Right kidney (tissue), 1 donor: ENCODE measurements around the gene JMJD6.
"Not testable (repeated sequence)": the region's sequence is repeated elsewhere in the genome, so short reads cannot be mapped to it uniquely, and the experiment has no call there.

Experiments used
- DNase-seq: peaks from one replicate; pipeline ENCODE4 v3.0.0-alpha.2; 2016

Gene JMJD6

DNA sequence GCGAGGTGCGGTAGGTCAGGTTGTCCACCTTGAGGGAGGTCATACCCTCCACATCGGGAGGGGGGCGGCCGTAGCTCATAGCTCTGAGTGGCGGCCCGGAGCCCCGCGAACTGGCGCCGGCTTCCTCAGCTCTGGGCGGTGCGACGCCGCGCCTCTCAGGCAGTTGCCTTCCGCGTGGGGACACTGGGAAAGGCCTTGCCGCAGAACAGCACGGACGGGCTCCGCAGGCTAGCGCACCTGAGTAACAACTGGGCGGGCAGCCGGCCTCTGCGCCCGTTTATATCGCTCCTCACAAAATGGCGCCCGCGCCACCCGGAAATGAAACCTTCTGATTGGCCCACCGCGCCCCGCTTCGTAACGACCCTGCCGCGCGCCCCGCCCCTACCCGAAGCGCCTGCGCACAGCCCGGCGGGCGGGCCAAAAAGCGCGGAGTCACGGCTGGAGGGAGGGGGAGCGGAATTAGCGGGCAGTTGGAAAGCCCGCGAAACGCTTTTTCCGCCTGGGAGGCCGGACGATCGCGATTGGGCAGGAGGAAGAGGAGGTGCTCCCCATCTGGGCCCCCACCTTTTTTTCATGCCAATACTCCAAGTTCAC is 10.8 kb upstream of the JMJD6 start, which contains the start of gene SRSF2:
Gene SRSF2 (minus strand): TSS at position 250 of the 594 bp plus-strand sequence. CDS start 171 bp downstream, at position 79.
- peak; percentile 98 for DNase-seq

DNA sequence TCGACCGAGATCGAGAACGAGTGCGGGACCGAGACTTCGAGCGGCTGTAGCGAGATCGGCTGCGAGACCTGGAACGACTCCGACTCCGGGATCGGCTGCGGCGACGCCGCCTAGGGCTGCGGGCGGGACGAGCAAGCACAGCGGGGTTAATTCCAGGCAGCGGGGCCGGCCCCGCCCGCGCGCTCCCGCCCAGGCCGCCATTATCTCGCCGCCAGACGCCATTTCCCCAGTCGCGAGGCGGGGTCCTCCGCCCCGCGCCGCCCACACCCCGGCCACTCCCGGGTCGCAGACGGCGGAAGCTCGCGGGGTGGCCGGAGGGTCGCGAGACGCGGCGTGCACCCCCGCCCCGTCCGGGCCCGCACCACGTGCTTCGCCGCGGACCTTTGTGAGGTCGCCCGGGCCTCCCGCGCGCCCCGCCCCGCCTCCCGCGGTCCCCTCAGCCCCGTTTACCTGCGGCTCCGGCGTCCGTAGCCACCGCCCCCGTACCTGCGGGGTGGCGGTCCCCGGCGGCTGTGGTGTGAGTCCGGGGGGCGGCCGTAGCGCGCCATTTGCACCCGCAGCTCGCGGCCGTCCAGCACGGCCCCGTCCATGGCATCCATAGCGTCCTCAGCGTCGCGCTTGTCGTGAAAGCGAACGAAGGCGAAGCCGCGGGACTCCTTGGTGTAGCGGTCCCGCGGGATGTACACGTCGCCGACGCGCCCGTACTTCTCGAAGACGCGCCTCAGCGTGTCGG is 10.1 kb upstream of the JMJD6 start:
- DNase-seq = peak; percentile 81

DNA sequence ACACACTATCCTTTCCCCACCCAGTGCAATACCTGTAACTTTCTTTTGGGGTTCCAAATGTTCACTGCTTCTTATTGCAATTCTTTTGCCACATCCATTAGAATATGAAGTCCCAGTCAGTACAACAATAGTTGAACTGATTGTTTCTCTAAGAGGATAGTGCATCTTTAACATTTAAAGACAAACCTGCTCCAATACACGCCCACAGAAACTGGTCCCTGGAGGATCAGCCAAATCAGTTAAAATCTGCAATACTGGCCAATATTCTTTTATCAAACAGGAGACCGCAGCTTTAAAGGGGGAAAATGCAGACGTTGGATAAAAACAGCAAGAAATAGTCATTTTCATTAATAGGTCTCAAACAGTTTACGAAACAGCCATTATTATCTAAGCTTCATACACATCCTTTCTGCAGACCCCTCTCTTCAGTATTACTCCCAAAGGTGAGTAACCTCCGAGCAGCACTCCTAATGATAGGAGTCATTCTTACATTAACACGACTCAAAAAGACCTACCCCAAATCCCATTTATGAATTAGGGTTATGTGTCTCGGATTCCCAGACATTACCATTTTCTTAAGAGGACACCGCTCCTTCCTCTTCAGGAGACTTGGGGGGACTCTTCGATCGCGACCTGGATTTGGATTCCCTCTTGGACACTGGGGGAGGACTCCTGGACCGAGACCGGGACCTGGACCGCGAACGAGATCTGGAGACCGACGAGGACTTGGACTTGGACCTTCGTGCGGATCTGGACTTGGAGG is 9.4 kb upstream of the JMJD6 start:
- no peak for DNase-seq

DNA sequence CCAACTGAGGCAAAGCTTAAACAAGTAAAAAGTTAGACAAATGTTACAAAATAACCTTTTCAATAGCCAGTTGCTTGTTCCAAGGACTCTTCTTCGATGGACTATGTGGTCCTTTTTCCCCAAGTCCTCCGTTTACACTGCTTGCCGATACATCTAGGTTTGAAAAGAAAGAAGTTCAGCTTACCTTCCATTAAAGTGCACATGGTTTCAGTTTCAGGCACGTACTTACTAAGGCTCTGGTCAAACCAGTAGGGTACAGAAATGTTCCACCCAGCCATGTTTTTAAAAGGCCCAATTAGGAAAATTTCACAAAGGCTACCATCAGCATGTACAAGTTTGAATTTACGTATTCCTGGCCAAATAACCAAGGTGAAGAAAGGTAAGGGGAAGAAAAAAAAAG is 8.6 kb upstream of the JMJD6 start:
- DNase-seq = no peak

DNA sequence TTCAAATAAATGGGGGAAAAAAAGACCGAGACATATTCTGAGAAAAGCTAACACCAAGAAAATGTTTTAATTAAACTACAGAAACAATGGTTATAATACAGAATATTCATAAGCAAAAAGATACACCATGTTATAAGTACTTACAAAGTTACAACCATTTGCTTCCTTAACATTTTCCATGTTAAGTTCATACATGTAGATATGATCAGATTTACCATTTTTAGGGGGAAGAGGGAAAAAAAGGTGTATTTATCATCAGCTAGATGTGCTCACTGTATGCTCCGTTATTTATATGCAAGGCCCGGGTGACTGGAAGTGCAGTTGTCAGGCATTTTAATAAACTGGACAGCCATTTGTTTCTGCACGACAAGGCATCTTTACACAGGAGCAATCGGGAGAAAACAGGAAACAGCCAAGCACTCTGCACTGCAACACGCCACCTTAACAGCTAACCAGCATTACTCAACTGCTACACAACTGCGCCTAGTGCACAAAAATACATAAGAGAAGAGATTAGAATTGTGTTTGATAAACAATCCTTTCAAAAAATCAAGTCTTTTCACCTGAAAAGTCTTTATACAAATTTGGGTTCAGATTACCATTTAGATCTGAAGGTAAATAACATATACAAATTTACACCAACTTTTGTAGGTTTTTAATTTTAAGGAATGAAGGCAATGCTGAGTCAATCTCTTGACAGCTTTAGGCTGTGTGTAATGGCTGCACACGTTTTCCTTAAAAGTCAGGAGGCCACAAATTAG is 7.9 kb upstream of the JMJD6 start:
- DNase-seq = no peak

DNA sequence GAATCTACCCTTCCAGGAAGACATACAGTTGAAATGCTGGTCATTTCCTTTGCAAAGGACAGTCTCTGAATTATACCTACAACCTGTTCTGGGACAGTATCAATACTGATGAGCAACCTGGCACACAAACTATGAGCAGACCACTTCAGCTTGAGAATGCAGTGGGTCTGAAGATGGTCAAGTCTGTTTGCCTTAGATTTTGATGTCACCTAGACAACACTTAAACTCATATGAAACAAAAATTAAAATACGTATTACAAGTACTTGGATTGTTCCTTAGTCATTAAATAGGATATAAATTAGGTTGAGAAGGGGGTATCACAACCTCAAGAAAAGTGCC is 7.2 kb upstream of the JMJD6 start:
- no peak for DNase-seq

DNA sequence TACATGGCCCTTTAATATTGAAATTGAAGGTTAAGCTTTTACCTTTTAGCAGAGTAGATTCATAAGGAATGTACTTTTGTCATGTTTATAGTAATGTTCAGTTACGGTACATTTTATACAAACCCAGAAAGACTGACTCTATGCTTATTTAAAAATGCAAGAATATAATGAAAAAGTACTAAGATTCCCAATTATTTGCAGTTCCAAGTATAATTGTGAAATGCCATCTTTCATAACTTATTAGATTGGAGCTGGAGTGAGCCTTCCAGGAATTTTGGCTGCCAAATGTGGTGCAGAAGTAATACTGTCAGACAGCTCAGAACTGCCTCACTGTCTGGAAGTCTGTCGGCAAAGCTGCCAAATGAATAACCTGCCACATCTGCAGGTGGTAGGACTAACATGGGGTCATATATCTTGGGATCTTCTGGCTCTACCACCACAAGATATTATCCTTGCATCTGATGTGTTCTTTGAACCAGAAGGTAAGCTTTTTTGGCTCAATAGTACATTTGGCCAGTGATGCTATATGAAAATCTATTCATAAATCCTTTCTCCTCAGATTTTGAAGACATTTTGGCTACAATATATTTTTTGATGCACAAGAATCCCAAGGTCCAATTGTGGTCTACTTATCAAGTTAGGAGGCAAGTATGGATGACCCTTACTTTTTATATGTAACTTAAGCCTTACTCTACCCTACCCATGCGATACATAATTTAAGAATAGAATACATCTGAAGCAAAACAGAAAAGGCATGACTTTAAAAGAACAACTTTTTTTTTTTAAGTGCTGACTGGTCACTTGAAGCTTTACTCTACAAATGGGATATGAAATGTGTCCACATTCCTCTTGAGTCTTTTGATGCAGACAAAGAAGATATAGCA is 6.6 kb upstream of the JMJD6 start:
- no peak for DNase-seq

DNA sequence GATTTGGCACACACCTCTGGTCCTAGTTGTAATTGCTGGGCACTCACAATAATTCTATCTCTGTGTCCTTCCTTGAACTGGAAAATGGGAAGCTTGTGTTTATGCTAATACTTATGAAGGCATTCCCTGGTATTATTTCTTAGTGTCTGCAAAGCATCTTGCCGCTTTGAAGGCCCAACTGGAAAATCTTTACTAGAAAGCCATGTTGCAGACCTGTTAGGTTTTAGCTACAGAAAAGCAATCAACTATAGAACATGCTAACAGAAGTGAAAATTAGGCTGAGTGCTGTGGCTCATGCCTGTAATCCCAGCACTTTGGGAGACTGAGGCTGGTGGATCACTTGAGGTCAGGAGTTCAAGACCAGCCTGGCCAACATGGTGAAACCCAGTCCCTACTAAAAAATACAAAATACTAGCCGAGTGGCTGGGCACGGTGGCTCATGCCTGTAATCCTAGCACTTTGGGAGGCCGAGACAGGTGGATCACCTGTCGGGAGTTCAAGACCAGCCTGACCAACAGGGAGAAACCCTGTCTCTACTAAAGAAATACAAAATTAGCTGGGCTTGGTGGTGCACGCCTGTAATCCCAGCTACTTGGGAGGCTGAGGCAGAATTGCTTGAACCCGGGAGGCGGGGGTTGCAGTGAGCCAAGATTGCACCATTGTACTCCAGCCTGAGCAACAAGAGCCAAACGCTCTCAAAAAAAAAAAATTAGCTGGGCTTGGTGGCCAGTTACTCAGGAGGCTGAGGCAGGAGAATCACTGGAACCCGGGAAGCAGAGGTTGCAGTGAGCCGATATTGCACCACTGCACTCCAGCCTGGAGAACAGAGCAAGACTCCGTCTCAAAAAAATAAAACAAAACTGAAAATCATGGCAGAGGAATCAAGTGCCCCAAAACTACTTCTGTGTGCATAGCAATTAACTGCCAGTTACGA is 5.7 kb upstream of the JMJD6 start:
- DNase-seq = not testable (repeated sequence)

DNA sequence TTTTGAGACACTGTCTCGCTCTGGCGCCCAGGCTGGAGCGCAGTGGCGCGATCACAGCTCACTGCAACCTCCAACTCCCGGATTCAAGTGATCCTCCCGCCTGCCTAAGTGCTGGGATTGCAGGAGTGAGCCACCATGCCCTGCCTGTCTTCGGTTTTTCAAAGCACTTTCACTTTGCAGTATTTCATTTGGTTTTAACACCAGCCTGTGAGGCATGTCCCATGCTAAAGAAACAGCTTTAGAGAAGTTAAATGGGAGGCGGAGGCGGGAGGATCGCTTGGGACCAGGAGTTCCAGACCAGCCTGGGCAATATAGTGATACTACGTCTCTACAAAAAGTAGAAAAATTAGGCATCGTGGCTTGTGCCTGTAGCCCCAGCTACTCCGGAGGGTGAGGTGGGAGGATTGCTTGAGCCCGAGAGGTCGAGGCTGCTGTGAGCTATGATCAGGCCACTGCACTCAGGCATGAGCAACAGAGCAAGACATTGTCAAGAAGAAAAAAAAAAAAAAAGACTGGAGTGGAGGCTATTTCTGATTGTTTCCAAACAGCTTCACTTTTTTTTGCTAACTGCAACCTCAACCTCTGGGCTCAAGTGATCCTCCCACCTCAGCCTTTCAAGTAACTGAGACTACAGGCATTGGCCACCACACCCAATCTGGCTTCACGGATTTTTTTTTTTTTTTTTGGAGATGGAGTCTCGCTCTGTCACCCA is 1.5 kb upstream of the JMJD6 start:
- peak; percentile 61 for DNase-seq

DNA sequence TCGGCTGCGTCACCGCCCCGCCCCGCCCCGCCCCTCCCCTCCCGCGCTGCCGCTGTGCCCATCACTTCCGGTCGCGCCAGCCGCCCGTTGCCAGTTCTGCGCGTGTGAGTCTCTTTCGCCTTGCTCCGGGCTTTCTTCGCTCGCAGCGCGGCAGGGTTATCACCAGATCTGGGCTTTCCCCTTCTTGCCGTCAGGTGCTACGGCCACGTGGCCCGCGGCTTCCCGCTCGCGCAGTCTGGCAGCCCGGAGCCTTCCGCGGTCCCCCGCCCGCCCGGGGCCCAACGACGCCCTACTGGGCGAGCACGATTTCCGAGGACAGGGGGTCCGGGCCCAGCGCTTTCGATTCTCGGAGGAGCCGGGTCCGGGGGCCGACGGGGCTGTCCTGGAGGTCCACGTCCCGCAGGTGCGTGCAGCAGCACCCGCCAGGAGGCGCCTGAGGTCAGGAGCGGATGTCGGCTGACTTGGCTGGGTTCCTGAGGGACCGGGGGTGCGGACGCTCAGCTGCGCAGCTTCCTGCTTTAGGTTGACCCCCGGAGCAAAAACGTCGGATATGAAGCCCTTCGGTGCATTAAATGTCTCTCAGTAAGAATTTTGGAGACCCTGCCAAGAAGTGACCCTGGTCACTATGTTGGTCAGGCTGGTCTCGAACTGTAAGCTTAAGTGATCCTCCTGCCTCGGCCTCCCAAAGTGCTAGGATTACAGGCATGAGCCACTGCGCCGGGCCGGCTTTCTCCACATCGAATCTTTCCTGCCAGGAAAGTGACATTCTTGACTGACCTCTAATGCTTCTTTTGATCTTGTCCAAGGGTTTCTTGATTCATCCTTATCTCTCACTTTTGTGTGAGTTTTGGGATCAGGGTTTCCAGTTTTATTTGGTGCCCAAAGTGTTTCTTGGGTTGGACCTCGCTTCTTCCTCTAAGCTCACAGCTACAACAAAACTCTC is 641 bp upstream of the JMJD6 start, which contains the start of gene METTL23:
Gene METTL23 (plus strand): TSS at position 64 of the 943 bp plus-strand sequence. CDS start 2,872 bp downstream, outside the sequence.
- peak; percentile 91 for DNase-seq

DNA sequence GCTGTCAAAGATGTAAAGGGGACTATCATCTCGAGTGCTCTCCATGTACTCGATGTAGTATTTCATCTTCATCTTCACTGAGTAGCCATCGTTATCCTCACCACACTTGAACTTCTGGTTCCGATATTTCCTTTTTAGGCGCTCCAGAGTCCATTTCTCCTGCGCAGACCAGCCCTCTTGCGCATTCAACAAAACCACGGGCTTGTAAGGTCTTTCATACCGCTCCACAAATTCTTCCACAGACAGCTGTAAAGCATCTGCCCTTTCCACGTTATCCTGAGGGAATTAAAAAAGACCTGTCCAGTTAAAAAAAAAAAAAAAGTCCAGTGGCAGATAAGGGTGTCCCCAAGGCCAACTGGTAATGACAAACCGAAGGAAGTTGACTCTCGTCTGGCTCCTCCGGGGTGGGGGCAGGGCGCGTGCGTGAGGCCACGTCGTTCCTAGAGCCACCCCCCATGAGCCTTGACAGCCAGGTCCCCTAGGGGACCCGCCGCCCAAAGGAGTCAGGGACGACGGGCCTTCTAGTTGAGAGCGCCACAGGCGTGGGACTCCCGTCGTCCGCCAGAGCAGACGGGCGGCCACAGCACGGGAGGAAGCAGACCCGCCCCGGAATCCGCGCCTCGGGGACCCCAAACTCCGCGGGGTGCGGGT is 701 bp downstream of the JMJD6 start:
- DNase-seq = no peak

DNA sequence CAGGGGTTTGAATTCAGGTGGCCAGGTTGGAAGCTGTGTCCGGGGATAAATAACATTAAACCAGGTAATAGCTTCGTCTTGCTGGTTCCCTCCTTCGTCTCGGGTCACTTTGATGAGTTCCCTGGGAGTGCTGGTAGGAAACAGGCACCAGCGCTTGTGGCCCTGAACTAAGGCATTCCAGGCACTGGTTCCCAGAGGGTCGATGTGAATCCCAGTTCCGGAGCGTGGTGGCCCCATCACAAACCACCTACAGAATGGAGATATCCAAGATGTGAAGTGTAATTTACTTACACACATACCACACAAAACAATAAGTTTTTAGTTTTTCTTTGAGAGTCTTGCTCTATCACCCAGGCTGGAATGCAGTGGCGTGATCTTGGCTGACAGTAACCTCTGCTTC is 2.6 kb downstream of the JMJD6 start:
- DNase-seq = no peak

DNA sequence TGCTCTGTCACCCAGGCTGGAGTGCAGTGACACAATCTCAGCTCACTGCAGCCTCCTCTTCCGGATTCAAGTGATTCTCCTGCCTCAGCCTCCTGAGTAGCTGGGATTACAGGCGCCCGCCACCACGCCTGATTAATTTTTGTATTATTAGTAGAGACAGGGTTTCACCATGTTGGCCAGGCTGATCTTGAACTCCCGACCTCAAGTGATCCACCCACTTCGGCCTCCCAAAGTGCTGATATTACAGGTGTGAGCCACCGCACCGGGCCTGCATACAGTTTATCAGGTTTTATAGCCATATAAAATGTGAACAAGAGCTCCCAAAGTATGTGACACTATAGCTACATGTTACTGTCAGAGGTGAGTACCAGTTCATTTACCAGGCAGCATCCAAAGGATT is 3.4 kb downstream of the JMJD6 start:
- DNase-seq = not testable (repeated sequence)

DNA sequence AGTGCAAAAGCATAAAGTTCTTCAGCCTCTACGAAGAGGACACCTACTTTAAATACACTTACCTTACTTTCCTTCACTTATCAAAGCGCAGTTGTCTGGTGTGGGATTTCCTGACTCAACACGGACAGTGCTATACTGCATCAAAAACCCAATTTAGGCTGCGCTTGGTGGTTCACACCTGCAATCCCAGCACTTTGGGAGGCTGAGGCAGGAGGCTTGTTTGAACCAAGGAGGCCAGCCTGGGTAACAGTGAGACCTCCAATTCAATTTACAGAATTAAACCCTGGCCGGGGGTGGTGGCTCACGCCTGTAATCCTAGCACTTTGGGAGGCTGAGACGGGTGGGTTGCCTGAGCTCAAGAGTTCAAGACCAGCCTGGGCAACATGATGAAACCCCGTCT is 4.1 kb downstream of the JMJD6 start:
- DNase-seq = no peak

DNA sequence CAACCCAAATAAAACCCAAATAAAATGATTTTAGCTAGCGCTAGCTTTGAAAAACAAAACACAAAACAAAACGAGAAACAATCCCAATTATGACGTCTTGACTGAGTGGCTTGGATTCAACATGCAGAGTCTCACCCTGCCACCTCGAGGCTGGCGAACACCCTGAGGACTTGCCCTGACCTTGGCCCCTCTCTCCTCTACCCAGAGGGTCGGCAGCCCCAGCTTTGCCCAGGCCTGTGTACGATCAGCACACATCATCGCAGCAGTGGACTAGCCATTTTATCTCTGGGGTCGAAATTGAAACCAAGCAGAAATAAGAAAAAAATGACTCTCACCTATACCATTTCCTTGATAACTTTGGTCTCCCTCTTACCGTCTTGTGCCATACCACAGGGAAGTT is 4.9 kb downstream of the JMJD6 start:
- no peak for DNase-seq

DNA sequence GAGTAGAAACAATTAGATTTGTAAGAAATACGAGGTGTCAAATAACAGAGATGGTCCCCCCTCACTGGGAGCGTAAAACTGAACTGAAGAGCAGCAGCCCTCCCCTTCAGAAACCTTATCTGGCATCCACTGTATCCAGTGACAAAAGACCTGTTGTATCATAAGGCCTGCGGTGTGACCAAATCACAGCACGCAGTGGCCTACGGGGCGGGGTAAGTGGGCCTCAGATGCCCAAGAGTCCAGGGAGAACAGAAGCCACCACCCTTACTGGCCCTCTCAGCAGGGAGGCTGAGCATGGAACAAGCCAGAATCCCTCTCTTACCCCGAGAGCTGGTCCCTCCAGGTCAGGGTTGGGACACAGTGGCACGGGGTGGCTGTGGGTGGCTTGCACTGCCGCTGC is 5.5 kb downstream of the JMJD6 start:
- DNase-seq = no peak

DNA sequence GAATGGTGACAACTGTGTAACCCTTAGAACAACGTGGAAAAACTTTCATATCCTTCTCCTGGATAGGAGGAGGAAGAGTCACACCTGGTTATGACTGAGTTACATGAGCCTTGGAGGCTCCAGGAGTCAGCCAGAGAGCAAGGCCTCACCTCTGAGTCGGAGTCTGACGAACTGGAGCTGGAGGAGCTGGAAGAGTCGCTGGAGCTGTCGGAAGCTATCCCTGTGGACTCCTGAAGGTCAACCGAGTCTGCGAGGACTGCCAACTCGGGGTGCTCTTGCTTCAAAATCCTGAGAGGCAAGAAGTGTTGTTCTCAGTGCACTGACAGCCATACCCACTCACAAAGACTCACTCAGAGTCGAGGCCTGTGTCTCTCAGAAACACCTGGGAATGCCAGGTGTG is 6.2 kb downstream of the JMJD6 start:
- DNase-seq = no peak

DNA sequence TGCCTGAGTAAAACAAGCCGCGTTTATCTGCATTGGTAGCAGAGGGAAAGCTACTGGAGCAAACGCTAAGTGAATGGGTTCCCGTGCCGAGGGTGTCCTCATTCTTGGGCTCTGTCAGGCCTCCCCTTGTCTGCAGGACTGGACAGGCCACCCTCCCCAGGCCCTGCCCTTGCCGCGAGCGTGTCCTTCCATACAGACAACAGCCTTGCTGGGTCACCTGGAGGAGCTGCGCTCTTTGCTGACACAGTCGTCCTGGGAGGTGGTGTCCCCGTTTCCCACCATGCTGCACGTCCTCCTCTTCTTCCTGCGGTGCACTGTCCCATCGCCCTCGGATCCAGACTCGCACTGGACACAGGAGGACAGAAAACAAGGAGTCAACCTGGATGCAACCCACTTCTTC is 7.9 kb downstream of the JMJD6 start:
- DNase-seq = no peak
